Measurements from ENCODE around the gene HERC5.
A peak's percentile ranks its signal among the peaks of the same experiment; 100 is the strongest.
"Not testable (repeated sequence)": the region's sequence is repeated elsewhere in the genome, so short reads cannot be mapped to it uniquely, and the experiment has no call there.

Gene HERC5

GRCh38 chr4:88456670-88457306, at the start of gene HERC5:
Gene HERC5, plus strand, starts transcription at chr4:88457119. Its CDS starts 151 bp downstream, at chr4:88457270.
- DNase-seq (ENCODE audit: low read depth): peak; percentile 86

DNA sequence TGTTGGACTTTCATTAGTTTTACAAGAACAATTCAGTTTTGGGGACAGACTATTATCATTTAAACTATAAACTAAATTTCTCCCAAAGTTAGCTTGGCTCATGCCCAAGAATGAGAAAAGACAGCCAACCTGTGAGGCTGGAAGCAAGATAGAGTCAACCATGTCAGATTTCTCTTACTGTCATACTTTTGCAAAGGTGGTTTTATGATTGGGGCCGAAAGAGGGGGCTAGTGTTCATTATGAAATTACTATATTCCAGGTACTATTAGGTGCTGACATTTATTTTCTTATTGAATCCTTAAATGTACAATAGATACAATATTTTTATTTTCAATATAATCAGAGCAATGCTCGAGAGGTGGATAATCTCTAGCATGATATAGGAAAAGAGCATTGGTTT, 47.7 kb upstream of the HERC5 start:
- no peak for DNase-seq (ENCODE audit: low read depth)

DNA sequence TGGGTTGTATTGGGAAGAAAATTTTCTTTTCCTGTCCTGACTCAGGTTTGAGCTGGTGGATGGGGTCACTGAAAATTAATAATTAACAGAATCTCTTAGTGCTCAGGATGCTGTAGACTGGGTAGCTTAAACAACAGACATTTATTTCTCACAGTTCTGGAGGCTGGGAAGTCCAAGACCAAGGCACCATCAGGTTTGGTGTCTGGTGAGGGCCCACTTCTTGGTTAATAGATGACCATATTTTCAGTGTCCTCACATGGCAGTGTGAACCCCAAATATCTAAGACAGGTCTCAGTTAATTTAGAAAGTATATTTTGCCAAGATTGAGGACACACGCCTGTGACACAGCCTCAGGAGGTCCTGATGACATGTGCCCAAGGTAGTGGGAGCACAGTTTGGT, 47.1 kb upstream of the HERC5 start:
- DNase-seq (ENCODE audit: low read depth): no peak

DNA sequence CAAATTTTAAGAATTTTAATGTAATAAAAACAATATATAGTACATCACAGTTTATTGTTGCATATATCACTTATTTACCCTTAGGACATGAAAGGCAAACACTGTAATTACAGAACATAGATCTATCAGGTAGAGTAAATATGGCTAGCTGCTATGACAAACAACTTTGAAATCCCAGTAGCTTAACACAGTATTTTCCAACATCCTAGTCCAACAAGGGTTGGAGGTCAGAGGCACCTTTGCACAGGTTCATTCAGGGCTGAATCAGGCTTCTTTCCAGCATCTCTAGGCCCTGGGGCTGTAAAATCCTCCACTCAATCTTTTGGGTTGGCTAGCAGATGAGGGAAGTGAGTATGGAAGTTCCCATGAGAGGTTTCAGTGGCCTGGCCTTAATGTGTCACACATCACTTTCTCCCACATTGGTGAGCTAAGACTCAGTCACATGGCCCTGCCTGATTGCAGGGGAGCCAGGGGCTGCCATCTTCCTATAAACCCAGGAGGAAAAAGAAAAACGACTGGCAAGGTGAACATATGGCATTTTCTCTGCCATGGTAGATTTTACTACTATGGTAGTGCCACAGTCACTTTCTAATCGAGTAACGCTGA, 45.3 kb upstream of the HERC5 start:
- DNase-seq (ENCODE audit: low read depth): no peak

DNA sequence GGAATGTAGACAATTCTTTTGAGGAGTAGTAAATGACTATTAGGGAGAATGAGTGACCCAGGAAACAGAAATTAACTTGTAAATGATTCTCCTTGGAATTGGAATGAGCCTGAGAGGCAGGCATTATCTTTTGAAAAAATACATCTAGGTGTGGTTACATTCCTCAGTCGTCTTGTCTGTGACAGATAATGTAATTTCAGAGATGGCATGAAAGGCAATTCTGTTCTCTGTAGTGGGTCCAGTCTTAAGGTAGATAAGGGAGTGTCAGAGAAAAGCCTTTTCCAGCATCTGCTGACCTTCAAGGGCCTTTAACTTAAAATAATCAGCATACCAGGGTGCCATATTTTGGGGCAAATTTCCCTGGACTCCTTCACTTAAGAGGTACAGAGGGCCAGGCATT, 43.1 kb upstream of the HERC5 start:
- DNase-seq (ENCODE audit: low read depth): no peak

DNA sequence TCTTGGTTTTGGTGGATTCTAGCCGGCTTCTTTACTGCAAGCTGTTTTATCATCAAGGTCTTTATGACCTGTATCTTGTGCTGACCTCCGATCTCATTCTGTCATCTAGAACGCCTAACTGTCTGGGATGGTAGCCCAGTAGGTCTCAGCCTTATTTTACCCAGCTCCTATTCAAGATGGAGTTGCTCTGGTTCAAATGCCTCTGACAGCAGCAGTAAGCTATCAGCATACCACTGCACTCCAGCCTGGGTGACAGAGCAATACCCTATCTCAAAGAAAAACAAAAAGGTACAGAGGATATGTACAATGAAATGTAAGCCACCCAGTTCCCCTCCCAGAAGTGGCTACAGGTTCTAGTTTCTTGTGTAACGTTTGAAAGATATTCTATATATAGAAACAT, 42.2 kb upstream of the HERC5 start:
- no peak for DNase-seq (ENCODE audit: low read depth)

DNA sequence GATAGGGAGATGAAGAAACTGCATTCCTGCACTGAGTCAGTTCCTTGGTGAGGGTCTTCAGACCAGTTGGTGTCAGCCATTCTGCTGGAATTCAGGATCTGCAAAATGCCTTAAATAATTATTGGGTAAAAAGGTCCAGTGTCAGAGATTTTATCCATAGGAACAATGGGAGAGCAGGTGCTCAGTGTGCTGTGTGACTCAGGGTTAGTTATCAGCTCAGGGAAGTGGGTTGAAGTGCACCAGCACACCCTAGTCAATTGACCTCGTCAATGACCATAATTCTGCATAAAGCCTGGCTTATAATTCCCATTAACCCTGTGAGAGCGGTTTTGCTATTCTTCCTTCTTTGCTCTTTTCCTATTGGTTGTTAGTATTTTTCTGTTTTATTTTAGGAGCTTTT, 40.9 kb upstream of the HERC5 start:
- DNase-seq (ENCODE audit: low read depth): no peak

GRCh38 chr4:88418411-88418810, 38.5 kb upstream of the HERC5 start:
- DNase-seq (ENCODE audit: low read depth): no peak

- DNase-seq (ENCODE audit: low read depth): no peak
These were observed 37.0 kb upstream of the HERC5 start for GRCh38 chr4:88419874-88420273.

GRCh38 chr4:88420844-88421243, 36.1 kb upstream of the HERC5 start:
- no peak for DNase-seq (ENCODE audit: low read depth)

GRCh38 chr4:88422403-88422802, 34.5 kb upstream of the HERC5 start:
- no peak for DNase-seq (ENCODE audit: low read depth)

GRCh38 chr4:88429401-88429800, 27.5 kb upstream of the HERC5 start:
- DNase-seq (ENCODE audit: low read depth): no peak

DNA sequence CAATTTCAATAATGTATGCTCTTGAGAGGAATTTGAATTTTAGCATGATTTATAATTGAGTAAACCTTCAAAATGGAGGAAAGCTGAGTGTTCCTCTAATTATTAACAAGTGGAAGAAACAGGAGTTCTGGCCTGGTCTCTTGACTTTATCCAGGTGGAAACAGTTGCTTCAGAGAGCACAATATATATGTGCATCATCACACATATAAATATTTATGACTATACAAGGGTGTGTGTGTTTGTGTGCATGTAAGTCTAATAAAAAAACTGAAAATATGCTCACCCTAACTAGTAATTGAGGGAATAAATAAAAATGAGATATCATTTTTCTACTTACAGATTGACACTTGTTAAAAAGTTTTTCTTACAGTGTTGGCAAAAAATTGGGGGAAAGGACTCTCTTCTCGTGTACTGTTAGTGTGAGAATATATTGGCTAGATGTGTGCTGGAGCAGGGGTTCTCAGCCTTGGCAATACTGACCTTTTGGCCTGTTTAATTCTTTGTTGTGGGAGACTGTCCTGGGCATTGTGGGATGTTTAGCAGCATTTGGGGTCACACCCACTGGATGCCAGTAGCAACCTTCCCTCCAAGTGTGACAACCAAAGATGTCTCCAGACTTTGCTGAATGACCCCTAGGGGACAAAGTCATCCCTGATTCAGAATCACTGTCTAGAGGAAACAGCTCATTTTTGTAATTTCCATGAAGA, 20.8 kb upstream of the HERC5 start:
- no peak for DNase-seq (ENCODE audit: low read depth)

DNA sequence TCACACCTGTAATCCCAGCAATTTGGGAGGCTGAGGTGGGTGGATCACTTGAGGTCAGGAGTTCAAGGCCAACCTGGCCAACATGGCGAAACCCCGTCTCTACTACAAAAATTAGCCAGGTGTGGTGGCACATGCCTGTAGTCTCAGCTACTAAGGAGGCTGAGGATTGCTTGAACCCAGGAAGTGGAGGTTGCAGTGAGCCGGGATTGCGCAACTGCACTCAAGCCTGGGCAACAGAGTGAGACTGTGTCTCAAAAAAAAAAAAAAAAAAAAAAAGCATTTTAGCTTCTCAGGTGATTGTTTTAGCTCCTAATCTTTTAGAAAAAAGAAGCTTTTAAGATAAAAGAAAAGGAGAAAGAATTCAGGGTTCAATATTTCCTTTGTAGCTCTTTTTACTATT, 19.0 kb upstream of the HERC5 start:
- DNase-seq (ENCODE audit: low read depth): not testable (repeated sequence)

DNA sequence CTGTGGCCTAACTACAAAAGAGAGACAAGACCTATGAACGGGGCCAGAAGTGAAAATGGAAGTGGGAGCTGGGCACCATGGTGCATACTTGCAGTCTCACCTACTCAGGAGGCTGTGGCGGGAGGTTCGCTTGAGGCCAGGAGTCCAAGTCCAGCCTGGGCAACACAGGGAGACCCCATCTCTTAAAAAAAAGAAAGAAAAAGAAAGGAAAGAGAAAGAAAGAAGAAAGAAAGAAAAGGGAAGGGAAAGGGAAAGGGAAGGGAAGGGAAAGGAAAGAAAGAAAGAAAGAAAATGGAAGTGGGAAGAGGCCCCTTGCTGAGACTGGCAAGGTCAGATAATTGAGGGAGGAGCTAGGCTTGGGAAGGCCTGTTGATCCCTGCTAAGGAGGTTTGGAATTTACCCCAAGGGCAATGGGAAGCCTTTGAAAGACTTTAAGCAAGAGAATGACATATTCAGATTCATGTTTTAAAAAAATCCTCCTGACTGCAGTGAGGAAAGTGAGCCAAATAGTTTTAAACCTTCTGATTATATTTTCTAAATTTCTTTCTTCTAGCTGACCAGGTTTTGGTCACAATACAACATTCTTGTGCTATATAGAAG, 17.7 kb upstream of the HERC5 start:
- DNase-seq (ENCODE audit: low read depth): no peak

- no peak for DNase-seq (ENCODE audit: low read depth)
These were observed 16.8 kb upstream of the HERC5 start for GRCh38 chr4:88440146-88440545.

- peak; percentile 49 for DNase-seq (ENCODE audit: low read depth)
These were observed 15.2 kb upstream of the HERC5 start for GRCh38 chr4:88441696-88442095.

DNA sequence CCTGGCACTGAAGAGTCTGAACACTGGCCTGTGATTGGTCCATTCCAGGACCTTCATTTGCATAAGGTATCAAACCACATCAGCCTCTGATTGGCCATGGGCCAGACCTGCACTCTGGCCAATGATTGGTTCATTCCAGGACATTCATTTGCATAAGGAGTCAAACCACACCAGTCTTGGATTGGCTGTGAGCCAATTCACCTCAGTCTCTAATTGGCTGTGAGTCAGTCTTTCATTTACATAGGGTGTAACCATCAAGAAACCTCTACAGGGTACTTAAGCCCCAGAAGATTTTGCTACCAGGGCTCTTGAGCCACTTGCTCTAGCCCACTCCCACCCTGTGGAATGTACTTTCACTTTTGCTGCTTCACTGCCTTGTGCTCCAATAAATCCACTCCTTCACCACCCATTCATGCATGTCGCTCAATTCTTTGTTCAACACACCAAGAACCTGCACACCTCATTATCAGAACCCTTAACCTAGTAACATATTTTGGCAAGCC, 14.2 kb upstream of the HERC5 start:
- DNase-seq (ENCODE audit: low read depth): no peak

GRCh38 chr4:88443486-88443885, 13.4 kb upstream of the HERC5 start:
- no peak for DNase-seq (ENCODE audit: low read depth)

DNA sequence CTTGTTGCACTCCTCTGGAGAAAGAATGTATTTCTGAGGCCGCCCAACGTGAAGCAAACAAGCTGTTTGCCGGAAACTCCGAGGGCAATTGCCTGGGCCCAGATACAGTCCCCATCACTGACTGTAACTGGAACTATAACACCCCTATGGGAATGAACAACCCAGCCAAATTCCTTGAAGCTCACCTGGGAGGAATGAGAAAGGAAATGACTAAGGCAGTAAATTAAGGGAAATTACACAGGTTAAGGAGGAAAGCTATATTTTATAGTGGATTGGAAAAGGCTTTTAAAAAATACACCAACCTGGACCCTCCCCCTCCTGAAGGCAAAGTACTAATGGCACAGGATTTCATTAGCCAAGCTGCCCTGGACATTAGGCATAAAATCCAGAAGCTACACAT, 11.7 kb upstream of the HERC5 start:
- DNase-seq (ENCODE audit: low read depth): no peak

GRCh38 chr4:88446124-88446523, 10.8 kb upstream of the HERC5 start:
- peak; percentile 42 for DNase-seq (ENCODE audit: low read depth)

DNA sequence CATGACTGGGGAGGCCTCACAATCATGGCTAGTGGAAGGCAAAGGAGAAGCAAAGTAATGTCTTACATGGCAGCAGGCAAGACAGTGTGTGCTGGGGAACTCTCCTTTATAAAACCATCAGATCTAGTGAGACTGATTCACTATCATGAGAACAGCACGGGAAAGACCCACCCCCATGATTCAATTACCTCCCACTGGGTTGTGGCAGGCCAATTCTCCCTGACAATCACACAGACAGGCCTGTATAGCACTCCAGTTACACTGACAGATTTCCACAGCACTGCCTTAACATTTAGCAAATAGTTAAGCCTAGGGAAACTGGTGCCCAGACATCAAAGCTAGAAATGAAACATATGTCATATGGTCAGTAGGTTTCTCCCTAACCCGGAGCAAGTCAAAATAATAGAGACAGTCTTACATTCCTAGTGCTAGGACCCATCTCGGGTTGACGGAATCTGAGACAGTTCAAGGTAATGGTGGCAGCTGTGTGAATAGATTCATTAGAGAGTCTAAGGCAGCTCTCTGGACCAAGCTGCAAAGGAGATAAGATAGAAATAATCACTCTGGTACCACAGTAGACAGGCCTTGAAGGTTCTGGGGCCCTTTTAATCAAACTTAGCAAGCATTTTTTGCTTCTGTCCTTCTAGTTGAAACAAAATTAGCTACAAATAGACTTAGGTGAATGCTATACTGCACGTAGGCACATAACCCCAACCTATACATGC, 9.4 kb upstream of the HERC5 start:
- DNase-seq (ENCODE audit: low read depth): no peak

Data from iris pigment epithelial cell (primary cell).